Myocyte (in vitro differentiated cells): ENCODE data around the gene PRAMEF1. TPM values are rescaled to one million over a fixed set of nuclear protein-coding genes. Genes with fewer than 3 reads are reported as not detected.
A peak's percentile ranks its signal among the peaks of the same experiment; 100 is the strongest.
"Not testable (repeated sequence)": the region's sequence is repeated elsewhere in the genome, so short reads cannot be mapped to it uniquely, and the experiment has no call there.

Experiments used
- DNase-seq: peaks from one replicate; pipeline ENCODE4 v3.0.0-alpha.2; 2012; ENCODE audit warnings: low read depth
- polyA plus RNA-seq: library from polyadenylated mRNA; unstranded; fragments of >200 nt; gene quantifications from one replicate; pipeline ENCODE4 v1.2.1, GENCODE V29; 2012; ENCODE audit warnings: missing spikeins
- total RNA-seq: library from RNA; depleted of rRNA; stranded (reverse); fragments of >200 nt; gene quantifications from 2 replicates; pipeline ENCODE4 v1.2.3, GENCODE V29; 2014

Gene PRAMEF1, protein sequence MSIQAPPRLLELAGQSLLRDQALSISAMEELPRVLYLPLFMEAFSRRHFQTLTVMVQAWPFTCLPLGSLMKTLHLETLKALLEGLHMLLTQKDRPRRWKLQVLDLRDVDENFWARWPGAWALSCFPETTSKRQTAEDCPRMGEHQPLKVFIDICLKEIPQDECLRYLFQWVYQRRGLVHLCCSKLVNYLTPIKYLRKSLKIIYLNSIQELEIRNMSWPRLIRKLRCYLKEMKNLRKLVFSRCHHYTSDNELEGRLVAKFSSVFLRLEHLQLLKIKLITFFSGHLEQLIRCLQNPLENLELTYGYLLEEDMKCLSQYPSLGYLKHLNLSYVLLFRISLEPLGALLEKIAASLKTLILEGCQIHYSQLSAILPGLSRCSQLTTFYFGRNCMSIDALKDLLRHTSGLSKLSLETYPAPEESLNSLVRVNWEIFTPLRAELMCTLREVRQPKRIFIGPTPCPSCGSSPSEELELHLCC
- not detected in 2 replicates for total RNA-seq
- not detected for polyA plus RNA-seq

DNA sequence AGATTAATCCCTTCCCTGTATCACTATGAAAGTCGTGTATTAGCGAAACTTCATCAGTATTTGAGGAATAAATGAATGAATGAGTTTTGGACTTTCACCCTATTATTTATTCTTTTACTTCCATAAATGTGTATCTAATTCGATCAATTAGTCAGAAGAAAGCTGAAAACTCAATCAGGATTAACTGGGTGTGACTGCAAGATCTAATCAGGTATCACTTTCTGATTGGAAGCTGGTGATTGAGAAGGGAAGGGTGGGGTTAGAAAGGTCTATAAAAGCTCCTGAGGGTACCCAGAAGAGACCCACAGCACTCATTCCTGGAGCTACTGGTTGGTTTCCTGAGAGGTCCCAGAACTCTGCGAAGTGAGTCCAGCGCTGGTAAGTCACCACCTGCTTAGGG is at the start of gene PRAMEF1:
Gene PRAMEF1 (plus strand): TSS at position 301 of the 400 bp plus-strand sequence. CDS start 1,831 bp downstream, outside the sequence.
- DNase-seq: not testable (repeated sequence)

DNA sequence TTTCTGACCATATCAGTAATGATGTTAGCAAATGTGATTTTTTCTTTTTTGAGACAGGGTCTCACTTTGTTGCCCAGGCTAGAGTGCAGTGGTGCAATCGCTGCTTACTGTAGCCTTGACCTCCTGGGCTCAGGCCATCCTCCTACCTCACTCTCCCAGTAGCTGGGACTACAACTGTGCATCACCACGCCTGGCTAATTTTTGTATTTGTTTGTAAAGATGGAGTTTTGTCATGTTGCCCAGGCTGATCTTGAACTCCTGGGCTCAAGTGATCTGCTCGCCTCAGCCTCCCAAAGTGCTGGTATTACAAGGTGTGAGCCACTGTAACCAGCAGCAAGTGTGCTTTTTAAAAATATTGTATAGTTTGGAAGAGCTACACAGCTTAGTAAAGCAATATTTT is 49.3 kb upstream of the PRAMEF1 start:
- DNase-seq: no peak

DNA sequence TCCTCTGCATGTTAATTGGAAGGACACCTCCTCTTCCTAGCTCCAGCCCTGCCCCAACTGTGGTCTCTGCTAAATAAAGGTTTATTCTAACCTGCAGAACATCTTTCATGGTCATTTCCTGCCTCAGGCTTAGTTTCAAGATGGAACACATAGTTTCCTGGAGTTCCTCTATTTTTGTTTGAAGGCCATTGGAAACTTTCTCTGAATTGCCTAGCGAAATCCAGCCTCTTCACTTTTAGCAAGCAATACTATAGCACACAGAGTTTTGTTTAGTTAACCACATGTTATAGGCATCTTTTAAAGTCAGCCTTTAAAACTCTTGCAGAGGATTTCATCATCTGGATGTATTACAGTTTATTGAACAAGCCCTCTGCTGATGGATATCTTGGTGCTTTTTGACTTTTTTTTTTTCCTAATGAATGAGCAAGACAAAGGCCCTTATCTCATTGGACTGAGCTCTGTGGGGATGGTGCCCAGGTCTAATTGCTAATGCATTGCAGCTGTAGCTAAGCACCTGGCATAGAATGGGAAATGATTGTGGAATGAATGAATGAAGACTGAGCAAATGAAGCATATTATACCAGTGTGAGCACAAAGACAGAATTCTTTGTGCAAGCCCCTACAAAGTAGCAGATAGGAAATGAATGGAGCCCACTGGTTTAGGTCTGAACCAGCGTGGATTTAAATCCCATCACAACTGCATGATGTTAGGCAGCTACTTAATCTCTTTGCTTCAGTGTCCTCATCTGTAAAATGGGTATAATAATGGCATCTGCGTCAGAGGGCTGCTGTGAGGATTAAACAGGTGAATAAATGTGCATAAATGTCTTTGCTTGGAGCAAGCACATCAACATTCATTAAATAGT is 45.8 kb upstream of the PRAMEF1 start:
- DNase-seq: no peak

DNA sequence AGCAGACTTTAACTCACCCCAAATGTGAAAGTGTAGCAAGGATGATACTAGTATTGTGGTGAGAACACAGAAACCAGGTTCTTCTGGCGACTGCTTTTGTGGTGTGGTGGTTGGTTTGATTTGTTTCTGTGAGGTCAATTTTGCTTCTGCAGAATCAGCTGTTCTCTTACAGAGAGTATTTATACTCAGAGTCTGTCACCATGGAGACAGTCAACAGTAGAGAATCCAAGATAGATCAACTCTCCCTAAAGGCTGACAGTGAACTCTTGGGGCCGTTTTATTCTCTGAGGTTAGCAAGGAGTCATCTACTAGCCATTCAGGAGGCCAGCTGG is 45.2 kb upstream of the PRAMEF1 start, which contains the start of gene CFAP107:
Gene CFAP107 (plus strand): TSS at position 209 of the 332 bp plus-strand sequence. CDS start 231 bp downstream, outside the sequence.
- DNase-seq: peak; percentile 49

DNA sequence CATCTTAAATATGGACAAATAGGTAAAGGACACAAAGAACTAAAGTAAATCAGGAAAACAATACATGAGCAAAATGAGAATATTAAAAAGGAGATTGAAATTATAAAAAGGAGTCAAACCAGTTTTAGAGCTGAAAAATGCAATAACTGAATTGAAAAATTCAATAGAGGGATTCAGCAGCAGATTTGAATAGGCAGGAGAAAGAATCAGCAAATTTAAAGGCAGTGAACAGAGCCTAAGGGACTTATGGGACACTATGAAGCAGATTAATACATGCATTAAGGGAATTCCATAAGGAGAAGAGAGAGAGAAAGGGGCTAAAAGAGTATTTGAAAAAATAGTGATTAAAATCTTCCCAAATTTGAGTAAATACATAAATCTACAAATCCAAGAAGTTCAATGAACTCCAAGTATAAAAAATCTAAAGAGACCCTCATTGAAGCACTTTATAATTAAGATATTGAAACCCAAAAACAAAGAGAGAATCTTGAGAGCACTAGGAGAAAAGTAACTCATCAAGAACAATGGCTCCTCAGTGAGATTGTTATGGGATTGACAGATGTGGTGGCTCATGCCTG is 42.3 kb upstream of the PRAMEF1 start:
- DNase-seq: peak; percentile 1

DNA sequence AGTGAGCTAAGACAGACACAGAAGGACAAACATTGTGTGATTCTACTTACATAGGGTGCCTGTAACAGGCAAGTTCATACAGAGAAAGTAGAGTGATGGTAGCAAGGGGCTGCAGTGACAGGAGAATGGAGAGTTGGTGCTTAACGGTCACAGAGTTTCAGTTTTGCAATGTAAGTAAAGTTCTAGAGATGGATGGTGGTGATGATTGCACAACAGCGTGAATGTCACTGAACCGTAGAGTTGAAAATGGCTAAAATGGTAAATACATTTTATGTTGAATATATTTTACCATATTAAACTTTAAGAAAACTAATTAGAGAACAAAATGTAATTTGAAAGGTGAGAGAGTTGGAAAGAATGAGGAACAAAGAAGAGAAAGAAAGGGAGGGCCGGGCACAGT is 36.5 kb upstream of the PRAMEF1 start:
- DNase-seq: no peak

DNA sequence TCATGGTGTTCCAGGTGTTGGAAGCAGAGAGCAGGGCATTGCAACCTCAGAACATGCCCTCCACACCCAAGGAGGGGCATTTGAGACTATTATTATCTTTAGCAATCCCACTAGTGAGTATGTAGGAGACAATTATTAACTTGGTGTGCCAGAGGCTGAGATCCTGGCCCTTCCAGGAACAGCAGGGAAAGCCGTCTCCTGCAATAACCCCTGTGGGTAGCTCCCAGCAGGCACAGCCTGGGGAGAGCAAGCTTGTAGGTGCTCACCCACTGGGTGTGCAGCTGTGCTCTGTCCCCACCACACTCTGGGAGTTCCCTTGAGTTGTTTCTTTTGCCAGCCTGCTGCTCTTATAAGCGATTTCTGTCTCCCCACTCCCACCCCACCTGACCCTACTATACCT is 34.9 kb upstream of the PRAMEF1 start:
- DNase-seq: no peak

DNA sequence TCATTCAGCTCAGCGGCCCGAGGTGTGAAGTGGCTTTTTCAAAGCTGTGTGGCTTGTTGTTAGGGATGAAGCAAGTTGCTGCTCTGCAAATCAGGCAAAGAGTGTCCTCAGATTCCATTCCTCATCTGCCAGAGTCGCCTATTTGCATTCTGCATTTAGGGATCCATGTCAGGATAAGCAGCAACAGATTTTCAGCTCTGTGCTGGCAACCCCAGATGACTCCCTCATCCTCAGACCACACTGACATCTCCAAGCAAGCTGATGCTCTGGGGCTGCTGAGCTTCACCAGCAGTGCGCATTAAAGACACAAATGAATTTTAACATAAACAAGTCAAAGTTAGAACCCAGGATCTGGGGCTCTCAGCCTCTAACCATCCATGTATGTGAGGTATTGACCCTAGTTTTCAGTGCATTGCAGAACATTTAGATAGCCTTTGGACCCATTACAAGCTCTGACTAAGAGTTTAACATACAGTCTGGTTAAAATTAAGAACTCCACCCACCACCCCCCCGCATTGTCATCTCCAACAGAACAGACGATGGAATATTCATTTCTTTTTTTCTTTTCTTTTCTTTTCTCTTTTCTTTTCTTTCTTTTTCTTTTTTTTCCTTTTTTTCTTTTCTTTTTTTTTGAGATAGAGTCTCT is 34.3 kb upstream of the PRAMEF1 start:
- DNase-seq: no peak

DNA sequence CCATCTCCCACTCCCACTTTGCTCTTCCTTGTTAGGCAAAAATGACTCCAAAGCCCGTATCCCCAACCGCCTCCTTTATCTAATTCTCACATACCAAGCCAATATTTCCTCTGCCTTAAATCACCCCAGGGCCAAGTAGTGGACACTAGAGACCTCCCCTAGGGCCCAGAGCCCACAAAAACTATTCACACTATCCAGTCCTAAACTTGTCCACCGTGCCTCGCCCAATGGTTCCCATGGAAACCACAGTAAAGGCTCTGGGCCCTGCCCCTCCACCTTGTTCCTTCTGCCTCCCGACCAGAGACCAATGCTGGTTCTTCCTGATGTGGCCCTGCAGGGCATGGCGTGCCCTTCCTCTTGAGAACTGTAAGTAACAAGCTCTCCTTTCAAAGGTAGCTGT is 33.4 kb upstream of the PRAMEF1 start:
- no peak for DNase-seq

DNA sequence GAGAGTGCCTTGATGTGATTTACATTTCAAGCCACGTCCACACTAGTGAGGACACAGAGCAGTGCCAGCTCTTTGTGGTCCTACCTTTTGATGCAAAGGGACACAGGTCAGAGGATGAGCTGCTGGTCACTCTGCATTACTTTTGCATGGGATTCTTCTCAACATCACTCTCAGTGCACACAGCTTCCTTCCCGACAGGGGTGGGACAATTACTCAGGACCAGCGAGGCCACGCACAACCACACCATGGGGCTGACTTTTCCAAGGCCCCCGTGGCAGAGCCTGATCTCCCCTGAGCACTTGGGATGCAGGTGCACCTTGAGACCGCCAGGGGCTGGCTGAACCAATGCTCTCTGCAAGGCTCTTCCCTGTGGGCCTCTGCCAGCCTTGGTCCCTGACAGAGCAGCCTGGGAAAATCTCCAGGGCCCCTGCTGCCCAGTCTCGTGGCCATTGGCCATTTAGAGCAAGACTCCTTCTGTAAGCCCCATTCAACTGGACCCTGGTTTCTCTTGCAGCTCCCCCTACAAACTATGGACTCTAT is 30.9 kb upstream of the PRAMEF1 start:
- DNase-seq: no peak

DNA sequence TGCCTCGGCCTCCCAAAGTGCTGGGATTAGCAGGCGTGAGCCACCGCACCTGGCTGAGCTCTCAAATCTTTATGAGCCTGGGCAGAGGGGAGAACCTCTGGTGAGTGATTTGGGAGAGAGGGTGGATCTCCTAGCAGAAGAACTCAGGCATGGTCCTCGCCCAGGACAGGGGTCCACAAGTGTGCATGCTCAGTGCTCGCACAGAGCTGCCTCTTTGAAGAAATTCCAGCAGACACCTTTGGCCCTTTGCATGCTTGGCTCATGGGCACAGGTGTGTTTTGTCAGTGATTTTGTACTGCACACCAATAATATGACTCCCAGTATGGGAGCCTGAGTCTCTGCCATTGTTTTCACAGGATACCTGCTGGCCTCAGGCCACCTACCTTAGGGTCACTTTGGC is 29.4 kb upstream of the PRAMEF1 start:
- DNase-seq: no peak

DNA sequence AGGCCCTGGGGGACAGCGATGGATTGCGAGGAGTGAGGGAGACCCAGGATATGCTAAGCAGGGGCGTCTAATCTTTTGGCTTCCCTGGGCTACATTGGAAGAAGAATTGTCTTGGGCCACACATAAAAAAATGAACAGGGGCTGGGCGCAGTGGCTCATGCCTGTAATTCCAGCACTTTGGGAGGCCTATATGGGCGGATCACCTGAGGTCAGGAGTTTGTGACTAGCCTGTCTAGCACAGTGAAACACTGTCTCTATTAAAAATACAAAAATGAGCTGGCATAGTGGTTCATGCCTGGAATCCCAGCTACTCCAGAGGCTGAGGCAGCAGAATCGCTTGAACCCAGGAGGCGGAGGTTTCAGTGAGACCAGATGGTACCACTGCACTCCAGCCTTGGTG is 28.4 kb upstream of the PRAMEF1 start:
- DNase-seq: no peak

DNA sequence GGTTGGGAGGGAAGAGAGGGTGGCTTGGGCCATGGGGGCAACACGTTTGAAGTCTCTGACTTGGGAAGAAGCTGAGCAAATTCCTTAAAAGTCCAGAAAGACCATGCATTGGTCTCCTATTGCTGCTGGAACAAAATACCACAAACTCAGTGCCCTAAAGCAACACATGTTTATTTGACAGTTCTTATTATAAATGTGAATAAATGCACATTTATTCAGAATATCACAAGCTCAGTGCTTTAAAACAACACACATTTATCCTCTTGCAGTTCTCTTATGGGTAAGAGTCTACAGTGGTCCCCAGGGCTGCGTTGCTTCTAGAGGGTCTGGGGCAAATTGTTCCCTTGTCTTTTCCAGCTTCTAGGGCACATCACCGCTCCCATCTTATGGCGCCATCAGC is 27.7 kb upstream of the PRAMEF1 start:
- no peak for DNase-seq

DNA sequence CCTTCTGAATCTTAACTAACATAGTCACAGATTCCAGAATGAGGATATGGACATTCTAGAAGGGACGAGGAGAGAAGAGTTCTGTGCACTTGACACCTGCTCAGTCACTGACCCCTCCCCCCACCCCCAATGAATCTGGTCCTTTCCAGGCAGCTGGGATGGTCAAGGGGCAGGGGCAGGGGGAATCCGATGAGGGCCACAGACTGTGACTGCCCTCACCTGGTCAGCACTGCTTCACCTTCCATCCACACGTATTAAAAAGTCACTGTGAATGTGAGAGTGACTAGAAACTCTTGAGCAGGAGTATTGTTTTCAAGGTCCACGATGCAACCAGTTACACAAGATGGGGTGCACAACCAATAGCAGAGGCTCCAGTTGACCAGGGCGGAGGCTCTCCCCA is 27.2 kb upstream of the PRAMEF1 start:
- DNase-seq: no peak

DNA sequence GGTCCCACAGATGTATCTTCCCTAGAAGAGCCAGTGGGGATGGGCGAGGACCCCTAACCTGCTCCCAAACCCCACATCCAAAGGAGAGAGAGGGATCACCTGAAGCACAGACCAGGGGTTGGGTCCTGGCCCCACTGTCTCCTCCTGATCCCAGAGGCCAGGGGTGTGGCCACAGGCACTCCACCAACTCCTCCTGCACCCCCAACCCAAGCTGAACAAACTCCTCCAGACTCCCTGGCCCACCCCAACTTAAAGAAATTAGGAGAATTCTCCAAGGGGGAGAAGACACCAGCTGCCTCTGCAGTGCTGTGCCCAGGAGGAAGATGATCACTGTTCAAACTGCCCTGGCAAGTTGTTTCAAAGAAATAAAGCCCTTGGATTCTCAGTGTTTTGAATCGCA is 22.2 kb upstream of the PRAMEF1 start:
- DNase-seq: no peak

DNA sequence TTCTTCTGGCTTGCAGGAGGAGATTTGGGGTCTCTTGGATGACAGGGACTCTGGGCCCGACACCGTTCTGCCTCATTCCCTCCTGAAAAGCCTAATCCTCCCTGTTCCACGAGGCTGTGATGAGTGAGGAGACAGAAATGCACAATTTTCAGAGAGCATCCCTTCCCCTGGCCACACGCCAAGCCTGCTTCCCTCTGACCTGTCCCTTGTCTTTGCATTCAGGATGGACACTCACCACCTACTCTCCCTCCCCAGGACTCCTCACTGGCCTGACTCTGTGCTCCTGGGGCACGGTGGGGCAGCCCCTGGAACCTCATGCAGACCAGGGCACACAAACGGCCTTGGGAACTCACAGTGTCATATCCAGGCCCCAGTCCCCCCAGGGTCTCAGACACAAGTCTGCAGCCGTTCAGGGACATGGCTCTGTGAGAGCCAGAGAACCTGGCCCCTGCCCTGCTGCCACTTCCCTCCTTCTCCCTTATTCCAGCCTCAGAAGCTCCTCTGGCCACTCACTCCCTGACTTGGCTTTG is 21.2 kb upstream of the PRAMEF1 start:
- no peak for DNase-seq

DNA sequence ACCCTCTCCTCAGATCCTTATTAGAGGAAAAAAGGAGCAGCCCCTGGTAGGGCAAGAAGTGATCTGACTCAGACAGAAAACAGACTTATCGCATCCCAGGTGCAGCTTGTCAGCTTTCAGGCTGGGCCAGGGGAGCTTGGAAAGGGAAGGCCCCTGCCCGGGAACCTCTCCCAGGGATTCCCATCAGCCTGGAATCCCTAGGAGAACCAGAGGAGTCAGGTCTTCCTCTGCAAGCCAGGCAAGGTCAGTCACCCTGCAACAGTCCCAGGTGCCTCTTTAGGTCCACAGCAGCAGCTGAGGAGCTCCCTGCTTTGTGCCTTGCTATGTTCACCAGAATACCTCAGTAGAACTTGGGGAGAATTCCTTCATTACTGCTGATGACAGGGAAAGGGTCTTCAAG is 20.6 kb upstream of the PRAMEF1 start:
- no peak for DNase-seq

DNA sequence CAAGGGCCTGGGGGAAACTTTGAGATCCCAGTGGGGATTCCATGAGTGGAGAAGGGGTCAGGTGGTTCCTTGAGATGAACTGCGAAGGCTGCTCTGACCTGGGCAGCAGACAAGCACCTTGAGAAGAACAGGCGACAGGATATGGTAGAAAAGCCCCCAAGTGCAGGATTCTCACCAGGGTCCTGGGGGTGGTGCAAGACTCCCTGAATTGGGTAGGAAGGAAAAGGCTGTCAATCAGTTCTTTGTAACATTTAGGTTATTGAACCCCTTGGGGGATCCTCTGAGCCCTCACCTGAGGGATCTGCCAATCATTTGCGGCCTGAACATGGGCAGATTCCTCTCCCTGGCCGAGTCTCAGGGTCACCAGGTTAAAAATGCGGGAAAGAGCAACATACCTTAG is 20.0 kb upstream of the PRAMEF1 start:
- DNase-seq: no peak

DNA sequence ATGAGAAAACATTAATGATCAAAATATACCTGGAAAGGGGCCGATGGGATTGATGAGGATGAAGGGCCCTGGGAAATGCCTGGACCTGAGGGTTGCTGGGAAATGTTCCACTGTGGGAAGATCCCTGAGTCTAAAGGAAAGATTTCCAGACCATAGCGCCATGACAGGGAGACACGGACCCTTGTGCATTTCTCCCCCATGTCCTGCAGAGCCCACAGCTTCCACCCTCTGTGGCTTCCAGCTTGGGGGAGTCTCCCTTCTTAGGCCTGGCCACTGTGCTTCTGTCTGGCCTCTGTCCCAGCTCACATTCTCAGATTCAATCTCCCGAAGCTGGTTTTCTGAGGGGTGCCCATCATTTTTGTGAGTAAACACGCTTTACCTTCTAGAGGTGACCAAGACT is 18.7 kb upstream of the PRAMEF1 start:
- no peak for DNase-seq

DNA sequence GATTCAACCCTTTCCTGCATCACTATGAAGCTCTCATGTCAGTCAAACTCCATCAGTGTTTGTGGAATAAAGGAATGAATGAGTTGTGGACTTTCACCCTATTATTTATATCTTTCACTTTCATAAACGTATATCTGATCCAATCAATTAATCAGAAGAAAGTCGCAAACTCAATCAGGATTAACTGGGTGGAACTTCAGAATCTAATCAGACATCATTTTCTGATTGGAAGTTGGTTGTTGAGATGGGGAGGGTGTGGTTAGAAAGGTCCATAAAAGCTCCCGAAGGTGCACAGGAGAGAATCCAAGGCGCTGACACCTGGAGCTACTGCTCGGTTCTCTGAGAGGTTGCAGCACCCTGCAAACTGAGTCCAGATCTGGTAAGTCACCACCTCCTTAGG is 17.8 kb upstream of the PRAMEF1 start, which contains the start of gene PRAMEF12:
Gene PRAMEF12 (plus strand): TSS at position 301 of the 400 bp plus-strand sequence. CDS start 1,130 bp downstream, outside the sequence.
- no peak for DNase-seq
